Progenitor cell of endocrine pancreas (in vitro differentiated cells): ENCODE results near the gene BARHL1. TPM values are rescaled to one million over a fixed set of nuclear protein-coding genes. Genes with fewer than 3 reads are reported as not detected.

ENCODE experiments used
- DNase-seq: peaks from one replicate; pipeline ENCODE4 v3.0.0; 2021; ENCODE audit warnings: low spot score; ENCODE audit not compliant: unreplicated experiment
- H3K27ac Mint-ChIP-seq: 2 replicates; pipeline ENCODE4 v1.8.0; 2021; ENCODE audit warnings: mild to moderate bottlenecking, moderate library complexity, mixed read lengths
- H3K27me3 Mint-ChIP-seq: 2 replicates; pipeline ENCODE4 v1.8.0; 2021; ENCODE audit warnings: mixed read lengths
- H3K36me3 Mint-ChIP-seq: 2 replicates; pipeline ENCODE4 v1.8.0; 2022; ENCODE audit warnings: mixed read lengths; ENCODE audit not compliant: insufficient read depth
- H3K4me1 Mint-ChIP-seq: 2 replicates; pipeline ENCODE4 v1.8.0; 2021; ENCODE audit warnings: low read depth, mixed read lengths
- H3K4me3 Mint-ChIP-seq: 2 replicates; pipeline ENCODE4 v1.8.0; 2021; ENCODE audit warnings: low read depth, mild to moderate bottlenecking, moderate library complexity, mixed read lengths
- H3K9me3 Mint-ChIP-seq: 2 replicates; pipeline ENCODE4 v1.8.0; 2021; ENCODE audit warnings: low read depth, mixed read lengths
- CTCF ChIP-seq: fragments of 200-600 bp; sonication (generic); IDR thresholded peaks from one replicate; pipeline ENCODE4 v1.5.0; 2021; ENCODE audit warnings: antibody characterized with exemption, mild to moderate bottlenecking; ENCODE audit not compliant: unreplicated experiment
- total RNA-seq: library from RNA; stranded (reverse); gene quantifications from 2 replicates; pipeline ENCODE4 v1.2.1, GENCODE V29; 2021

Gene BARHL1
- total RNA-seq, 1 donor from 2014 or later = not detected

- H3K27ac Mint-ChIP-seq = no peak overlapping the region
- TF ChIP-seq CTCF = no peak
- peaks cover 4% of the 10 kb centered on the region for H3K27me3 Mint-ChIP-seq
- no peak overlapping the region for H3K4me3 Mint-ChIP-seq
- H3K36me3 Mint-ChIP-seq = no peaks in the 10 kb centered on the region
- H3K9me3 Mint-ChIP-seq = peaks cover 8% of the 10 kb centered on the region
- no peak for DNase-seq
- H3K4me1 Mint-ChIP-seq = no peaks in the 10 kb centered on the region
These were observed 43.3 kb upstream of the BARHL1 start for GRCh38 chr9:132539096-132539495.

GRCh38 chr9:132541051-132541450 is 41.4 kb upstream of the BARHL1 start:
- no peak for TF ChIP-seq CTCF
- no peaks in the 10 kb centered on the region for H3K4me1 Mint-ChIP-seq
- H3K36me3 Mint-ChIP-seq = no peaks in the 10 kb centered on the region
- H3K27ac Mint-ChIP-seq = no peak overlapping the region
- no peaks in the 10 kb centered on the region for H3K9me3 Mint-ChIP-seq
- no peak overlapping the region for H3K4me3 Mint-ChIP-seq
- DNase-seq = no peak
- H3K27me3 Mint-ChIP-seq = peaks cover 10% of the 10 kb centered on the region

- no peak for TF ChIP-seq CTCF
- no peak for DNase-seq
- H3K27ac Mint-ChIP-seq = no peak overlapping the region
- no peak overlapping the region for H3K4me3 Mint-ChIP-seq
- H3K27me3 Mint-ChIP-seq = peaks cover 10% of the 10 kb centered on the region
- no peaks in the 10 kb centered on the region for H3K36me3 Mint-ChIP-seq
- H3K4me1 Mint-ChIP-seq = no peaks in the 10 kb centered on the region
- no peaks in the 10 kb centered on the region for H3K9me3 Mint-ChIP-seq
These were observed 40.3 kb upstream of the BARHL1 start for GRCh38 chr9:132541870-132542830.

- H3K27ac Mint-ChIP-seq = no peak overlapping the region
- no peak for DNase-seq
- no peak for TF ChIP-seq CTCF
- no peaks in the 10 kb centered on the region for H3K4me1 Mint-ChIP-seq
- H3K36me3 Mint-ChIP-seq = no peaks in the 10 kb centered on the region
- peaks cover 10% of the 10 kb centered on the region for H3K27me3 Mint-ChIP-seq
- H3K4me3 Mint-ChIP-seq = no peak overlapping the region
- no peaks in the 10 kb centered on the region for H3K9me3 Mint-ChIP-seq
These were observed 39.2 kb upstream of the BARHL1 start for GRCh38 chr9:132543251-132543650.

- Mint-ChIP-seq H3K27ac (no peak overlapping the region), H3K36me3 (no peaks in the 10 kb centered on the region), H3K4me1 (no peaks in the 10 kb centered on the region), H3K9me3 (no peaks in the 10 kb centered on the region), H3K4me3 (no peak overlapping the region), H3K27me3 (peaks cover 10% of the 10 kb centered on the region)
- no peak for DNase-seq
- TF ChIP-seq CTCF = no peak
These were observed 38.4 kb upstream of the BARHL1 start for GRCh38 chr9:132543960-132544359.
